Spleen (tissue), 11 donors: ENCODE results near the gene ABCB1. TPM values are rescaled to one million over a fixed set of nuclear protein-coding genes. Genes with fewer than 3 reads are reported as not detected.

ENCODE experiments used
- DNase-seq: peaks from one replicate; pipeline ENCODE4 v3.0.0-alpha.2; 2020
- H3K27ac ChIP-seq, 8 donors: fragments of 200-600 bp; sonication (generic) in 7 of 8; 1 replicate in 4 of 8; 2 replicates in 4 of 8; pipeline versions ENCODE4 v1.5.0 to v1.8.0; 2016 to 2021; ENCODE audit warnings: inconsistent platforms in 4 of 8, mild to moderate bottlenecking in 4 of 8, moderate library complexity in 1 of 8
- H3K27me3 ChIP-seq, 7 donors: fragments of 200-600 bp; sonication (generic) in 6 of 7; replicated peaks in 1 of 7; 1 replicate in 4 of 7; 2 replicates in 3 of 7; pipeline versions ENCODE4 v1.5.0 to v1.8.0; 2016 to 2021; ENCODE audit warnings: inconsistent platforms in 3 of 7, mild to moderate bottlenecking in 1 of 7
- H3K36me3 ChIP-seq, 6 donors: fragments of 200-600 bp; sonication (generic) in 5 of 6; 1 replicate in 4 of 6; 2 replicates in 2 of 6; pipeline versions ENCODE4 v1.5.0 to v1.8.0; 2016 to 2021; ENCODE audit warnings: inconsistent platforms in 2 of 6
- H3K4me1 ChIP-seq, 6 donors: fragments of 200-600 bp; sonication (generic) in 5 of 6; 1 replicate in 3 of 6; 2 replicates in 3 of 6; pipeline versions ENCODE4 v1.5.0 to v1.8.0; 2016 to 2021; ENCODE audit warnings: inconsistent platforms in 3 of 6
- H3K4me3 ChIP-seq, 8 donors: fragments of 200-600 bp; sonication (generic) in 7 of 8; 1 replicate in 4 of 8; 2 replicates in 4 of 8; pipeline versions ENCODE4 v1.5.0 to v1.8.0; 2016 to 2021; ENCODE audit warnings: inconsistent platforms in 4 of 8, mild to moderate bottlenecking in 4 of 8, moderate library complexity in 2 of 8
- H3K9me3 ChIP-seq, 8 donors: fragments of 200-600 bp; sonication (generic) in 7 of 8; 1 replicate in 4 of 8; 2 replicates in 4 of 8; pipeline versions ENCODE4 v1.5.0 to v1.8.0; 2016 to 2021; ENCODE audit warnings: inconsistent platforms in 4 of 8
- CTCF ChIP-seq, 11 experiments: fragments of 200-600 bp in 7 of 11; fragments of 450-650 bp in 4 of 11; sonication (generic) in 4 of 11; IDR thresholded peaks in 8 of 11; conservative IDR thresholded peaks in 3 of 11; 1 replicate in 7 of 11; 2 replicates in 4 of 11; pipeline versions ENCODE4 v1.4.0 to v1.8.0; 2016 to 2021; ENCODE audit warnings: antibody characterized with exemption in 11 of 11, inconsistent platforms in 4 of 11, mild to moderate bottlenecking in 1 of 11
- POLR2A ChIP-seq, 3 donors: fragments of 450-650 bp; IDR thresholded peaks; one replicate each; pipeline ENCODE4 v1.5.1; 2017; ENCODE audit warnings: antibody characterized with exemption in 3 of 3, mild to moderate bottlenecking in 1 of 3
- POLR2AphosphoS5 ChIP-seq, 3 donors: sonication (generic); formaldehyde crosslinking; IDR thresholded peaks; one replicate each; pipeline ENCODE4 v1.5.1; 2017; ENCODE audit warnings: antibody characterized with exemption in 3 of 3
- WGBS, 5 donors: extraction: QIAGEN DNeasy Blood & Tissue Kit in 3 of 5; methylation state at CpG; one replicate each; pipeline versions ENCODE4 v1.1.5 to v1.1.7; 2013 to 2018; 5-methylcytosine and 5-hydroxymethylcytosine counted together
- intact Hi-C: fragments of 100-400 bp; cut with DNase I; formaldehyde crosslinking; loops from one replicate; pipeline ENCODE4 v1.15.0; 2023; ENCODE audit warnings: low total_unique reads
- polyA plus RNA-seq, 3 donors: library from polyadenylated mRNA; stranded (reverse); fragments of 200-250 nt; gene quantifications; one replicate each; pipeline ENCODE4 v1.2.1, GENCODE V29; 2013
- total RNA-seq, 7 donors: library from RNA; depleted of rRNA in 3 of 7; stranded (reverse); fragments of >200 nt in 3 of 7; fragmentation: NEBNext Ultra II Directional in 4 of 7; extraction: Animal tissue kit (Norgen Biotek cat#: 25700) in 4 of 7; gene quantifications; one replicate each; pipeline versions ENCODE4 v1.1.0 to v1.2.1, GENCODE V29; 2016 to 2021
- donor health status: healthy with polysubstance abuse.
- donor health status: DM: no; HTN: no; CAD: no; lungs with moderate emphysema.
- donor health status: DM: no; HTN: no; CAD: no.
- donor health status: Bipolar disorder and iron deficiency.
- donor health status: healthy.
- donor health status: DM: no; HTN: no; CAD: no.
- donor health status: DM: yes; HTN: yes; CAD: no.

The ABCB1 gene
- total and polyA plus RNA-seq, 10 donors: 3.0 to 25.6 (median 11.3) TPM

GRCh38 chr7:87538052-87538451, 62.6 kb downstream of the ABCB1 start:
- Histone ChIP-seq H3K4me1 (no peaks in the 10 kb centered on the region), H3K36me3 (peaks cover 0 to 11% (median 0%) of the 10 kb centered on the region in 6 donors), H3K27me3 (no peaks in the 10 kb centered on the region), H3K9me3 (no peaks in the 10 kb centered on the region), H3K27ac (no peak overlapping the region), H3K4me3 (no peak overlapping the region)
- intact Hi-C loops: no loop called here
- no peak for DNase-seq
- no peak for TF ChIP-seq CTCF (IDR thresholded peaks at IDR 0.05 in 8 of 11, conservative IDR thresholded peaks at IDR 0.05 in 3 of 11)
- no peak for TF ChIP-seq POLR2AphosphoS5 (IDR thresholded peaks at IDR 0.05)
- no peak for TF ChIP-seq POLR2A (IDR thresholded peaks at IDR 0.05)
- WGBS, 5 donors: 60 to 84% (median 71%) methylated on average over 1 of the region's 1 CpG

- Histone ChIP-seq H3K27me3 (no peaks in the 10 kb centered on the region), H3K9me3 (no peaks in the 10 kb centered on the region), H3K36me3 (peaks cover 0 to 8% (median 0%) of the 10 kb centered on the region in 6 donors), H3K4me3 (no peak overlapping the region), H3K27ac (no peak overlapping the region), H3K4me1 (no peaks in the 10 kb centered on the region)
- WGBS, 5 donors: 64 to 93% (median 76%) methylated on average over 2 of the region's 2 CpGs
- DNase-seq: no peak
- TF ChIP-seq POLR2A (IDR thresholded peaks at IDR 0.05) (no peak), CTCF (IDR thresholded peaks at IDR 0.05 in 8 of 11, conservative IDR thresholded peaks at IDR 0.05 in 3 of 11) (no peak), POLR2AphosphoS5 (IDR thresholded peaks at IDR 0.05) (no peak)
- intact Hi-C loops: no loop called here
Measured at GRCh38 chr7:87534072-87534471, 66.6 kb downstream of the ABCB1 start.

GRCh38 chr7:87530126-87530525, 70.6 kb downstream of the ABCB1 start:
- no peaks in the 10 kb centered on the region for H3K27me3 ChIP-seq
- H3K4me3 ChIP-seq: no peak overlapping the region
- TF ChIP-seq POLR2AphosphoS5 (IDR thresholded peaks at IDR 0.05) (no peak), CTCF (IDR thresholded peaks at IDR 0.05 in 8 of 11, conservative IDR thresholded peaks at IDR 0.05 in 3 of 11) (no peak), POLR2A (IDR thresholded peaks at IDR 0.05) (no peak)
- intact Hi-C loops: no loop called here
- H3K4me1 ChIP-seq: no peaks in the 10 kb centered on the region
- H3K36me3 ChIP-seq: no peaks in the 10 kb centered on the region
- DNase-seq: no peak
- H3K9me3 ChIP-seq: no peaks in the 10 kb centered on the region
- H3K27ac ChIP-seq: no peak overlapping the region

GRCh38 chr7:87528730-87529129, 72.0 kb downstream of the ABCB1 start:
- WGBS, 5 donors: 81 to 92% (median 85%) methylated on average over 2 of the region's 2 CpGs
- DNase-seq: no peak
- intact Hi-C loops: no loop called here

More at GRCh38 chr7:87528730-87529129, 72.0 kb downstream of the ABCB1 start:
- Histone ChIP-seq H3K9me3 (no peaks in the 10 kb centered on the region), H3K27me3 (no peaks in the 10 kb centered on the region), H3K4me3 (no peak overlapping the region), H3K36me3 (no peaks in the 10 kb centered on the region), H3K4me1 (no peaks in the 10 kb centered on the region), H3K27ac (no peak overlapping the region)
- no peak for TF ChIP-seq POLR2A (IDR thresholded peaks at IDR 0.05)
- no peak for TF ChIP-seq CTCF (IDR thresholded peaks at IDR 0.05 in 8 of 11, conservative IDR thresholded peaks at IDR 0.05 in 3 of 11)
- no peak for TF ChIP-seq POLR2AphosphoS5 (IDR thresholded peaks at IDR 0.05)
